Measurements from ENCODE around the gene OR4K1. TPM values are rescaled to one million over a fixed set of nuclear protein-coding genes. Genes with fewer than 3 reads are reported as not detected.
A peak's percentile ranks its signal among the peaks of the same experiment; 100 is the strongest.

OR4K1 gene
- total RNA-seq, 2 experiments from 2014 or later = 0.38 TPM; not detected in 1

DNA sequence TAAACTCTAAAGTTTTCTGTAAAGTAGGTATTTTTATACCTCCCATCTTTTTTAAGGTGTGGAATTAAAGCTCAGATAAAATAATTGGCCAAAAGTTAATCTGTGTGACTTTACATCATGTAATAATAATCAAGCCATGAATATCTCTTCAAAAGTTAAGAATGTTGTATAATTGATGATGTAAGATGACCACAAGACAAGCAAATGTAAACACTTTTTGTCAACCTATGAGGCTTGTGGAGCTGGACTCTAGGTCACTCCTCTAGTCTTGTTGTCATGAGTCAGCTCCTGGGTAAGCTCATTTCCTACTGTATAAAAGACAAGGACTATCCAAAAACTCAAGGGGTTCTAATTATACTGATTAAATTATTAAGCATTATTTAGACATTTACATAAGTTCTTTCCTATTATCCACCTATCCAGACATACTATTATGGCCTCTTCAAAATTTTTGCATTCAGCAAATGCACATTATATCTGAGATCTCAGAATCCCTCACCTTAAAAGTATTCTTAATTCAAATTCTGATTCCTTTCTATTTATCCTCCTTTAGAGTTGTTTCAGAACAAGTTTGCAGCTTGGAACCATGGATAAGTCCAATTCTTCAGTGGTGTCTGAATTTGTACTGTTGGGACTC lies 10.6 kb upstream of the OR4K1 start, which contains the start of gene OR4K5:
OR4K5 (plus strand) TSS at position 587 of the 637 bp plus-strand sequence; CDS start at position 587, 0 bp downstream.
- no peaks in the 10 kb centered on the region for H3K4me1 ChIP-seq (ENCODE audit: insufficient read depth, low read length, poor library complexity, severe bottlenecking)
- H2AFZ ChIP-seq (ENCODE audit: low read length) = no peak within 1 kb of the TSS
- H3K36me3 ChIP-seq (ENCODE audit: insufficient read depth, low read length) = no peaks in the 10 kb centered on the region
- no peak within 1 kb of the TSS for H3K4me2 ChIP-seq (ENCODE audit: low read length)
- no peak within 1 kb of the TSS for H3K27ac ChIP-seq (ENCODE audit: low read depth, low read length, poor library complexity, severe bottlenecking)
- POLR2A ChIA-PET = no interaction called here
- intact Hi-C loops (cut with micrococcal nuclease; ENCODE audit: unreplicated experiment) = no loop called here
- CTCF ChIA-PET (ENCODE audit: unreplicated experiment) = no interaction called here
- TF ChIP-seq, protein P1, sequence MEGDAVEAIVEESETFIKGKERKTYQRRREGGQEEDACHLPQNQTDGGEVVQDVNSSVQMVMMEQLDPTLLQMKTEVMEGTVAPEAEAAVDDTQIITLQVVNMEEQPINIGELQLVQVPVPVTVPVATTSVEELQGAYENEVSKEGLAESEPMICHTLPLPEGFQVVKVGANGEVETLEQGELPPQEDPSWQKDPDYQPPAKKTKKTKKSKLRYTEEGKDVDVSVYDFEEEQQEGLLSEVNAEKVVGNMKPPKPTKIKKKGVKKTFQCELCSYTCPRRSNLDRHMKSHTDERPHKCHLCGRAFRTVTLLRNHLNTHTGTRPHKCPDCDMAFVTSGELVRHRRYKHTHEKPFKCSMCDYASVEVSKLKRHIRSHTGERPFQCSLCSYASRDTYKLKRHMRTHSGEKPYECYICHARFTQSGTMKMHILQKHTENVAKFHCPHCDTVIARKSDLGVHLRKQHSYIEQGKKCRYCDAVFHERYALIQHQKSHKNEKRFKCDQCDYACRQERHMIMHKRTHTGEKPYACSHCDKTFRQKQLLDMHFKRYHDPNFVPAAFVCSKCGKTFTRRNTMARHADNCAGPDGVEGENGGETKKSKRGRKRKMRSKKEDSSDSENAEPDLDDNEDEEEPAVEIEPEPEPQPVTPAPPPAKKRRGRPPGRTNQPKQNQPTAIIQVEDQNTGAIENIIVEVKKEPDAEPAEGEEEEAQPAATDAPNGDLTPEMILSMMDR (conservative IDR thresholded peaks at IDR 0.05; ENCODE audit: low read length) = no peak
- TF ChIP-seq EZH2phosphoT487 (IDR thresholded peaks at IDR 0.05; ENCODE audit: borderline replicate concordance, low read depth, low read length) = no peak
- no peaks in the 10 kb centered on the region for H4K20me1 ChIP-seq (ENCODE audit: insufficient read depth, low read length)
- no peak for DNase-seq (ENCODE audit: low spot score)
- BruUV-seq (replicated peaks) = no TSS peak
- no peak within 1 kb of the TSS for H3K4me3 ChIP-seq (ENCODE audit: low read depth, low read length, poor library complexity, severe bottlenecking)
- no peaks in the 10 kb centered on the region for H3K79me2 ChIP-seq (ENCODE audit: insufficient read depth, low read depth, low read length)
- no peaks in the 10 kb centered on the region for H3K9me2 ChIP-seq (ENCODE audit: insufficient read depth, low read length)
- H3K9me3 ChIP-seq (ENCODE audit: low read length) = no peaks in the 10 kb centered on the region

DNA sequence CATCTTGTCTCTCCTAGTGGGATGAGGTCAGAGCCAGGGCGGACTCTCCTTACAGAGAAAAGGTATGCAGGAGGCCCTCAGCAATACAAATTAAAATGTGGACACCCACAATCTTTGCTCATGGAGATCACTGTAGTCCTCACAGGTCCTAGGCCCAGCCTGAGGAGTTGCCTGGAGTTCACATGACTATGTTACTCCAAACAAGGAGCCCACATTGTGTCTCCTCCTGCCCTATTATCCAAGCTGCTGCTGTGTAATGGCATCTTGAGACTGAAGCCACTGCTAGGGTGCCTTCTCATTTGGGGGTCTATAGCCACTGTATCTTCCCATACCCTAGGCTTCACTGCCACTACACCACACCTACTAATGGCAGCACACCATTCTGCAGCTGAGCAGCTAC lies 11.0 kb downstream of the OR4K1 start:
- no peak for DNase-seq (ENCODE audit: low spot score)
- Histone ChIP-seq H3K36me3 (ENCODE audit: insufficient read depth, low read length) (no peaks in the 10 kb centered on the region), H3K4me1 (ENCODE audit: insufficient read depth, low read length, poor library complexity, severe bottlenecking) (no peaks in the 10 kb centered on the region), H3K4me2 (ENCODE audit: low read length) (no peak overlapping the region), H4K20me1 (ENCODE audit: insufficient read depth, low read length) (no peaks in the 10 kb centered on the region), H2AFZ (ENCODE audit: low read length) (no peak overlapping the region), H3K9me3 (ENCODE audit: low read length) (peaks cover 13% of the 10 kb centered on the region), H3K79me2 (ENCODE audit: insufficient read depth, low read depth, low read length) (no peaks in the 10 kb centered on the region), H3K4me3 (ENCODE audit: low read depth, low read length, poor library complexity, severe bottlenecking) (no peak overlapping the region), H3K27ac (ENCODE audit: low read depth, low read length, poor library complexity, severe bottlenecking) (no peak overlapping the region), H3K9me2 (ENCODE audit: insufficient read depth, low read length) (no peaks in the 10 kb centered on the region)
- BruUV-seq (replicated peaks) = no TSS peak
- POLR2A ChIA-PET = interaction anchor here (1.3 kb wide), 1 partner anchor 26 kb away, joined by 3 read pairs; no protein-coding TSS in a partner anchor
- intact Hi-C loops (cut with micrococcal nuclease; ENCODE audit: unreplicated experiment) = no loop called here
- TF ChIP-seq EZH2phosphoT487 (IDR thresholded peaks at IDR 0.05; ENCODE audit: borderline replicate concordance, low read depth, low read length) = no peak
- TF ChIP-seq, protein P1 (conservative IDR thresholded peaks at IDR 0.05; ENCODE audit: low read length) = no peak
- CTCF ChIA-PET (ENCODE audit: unreplicated experiment) = no interaction called here

DNA sequence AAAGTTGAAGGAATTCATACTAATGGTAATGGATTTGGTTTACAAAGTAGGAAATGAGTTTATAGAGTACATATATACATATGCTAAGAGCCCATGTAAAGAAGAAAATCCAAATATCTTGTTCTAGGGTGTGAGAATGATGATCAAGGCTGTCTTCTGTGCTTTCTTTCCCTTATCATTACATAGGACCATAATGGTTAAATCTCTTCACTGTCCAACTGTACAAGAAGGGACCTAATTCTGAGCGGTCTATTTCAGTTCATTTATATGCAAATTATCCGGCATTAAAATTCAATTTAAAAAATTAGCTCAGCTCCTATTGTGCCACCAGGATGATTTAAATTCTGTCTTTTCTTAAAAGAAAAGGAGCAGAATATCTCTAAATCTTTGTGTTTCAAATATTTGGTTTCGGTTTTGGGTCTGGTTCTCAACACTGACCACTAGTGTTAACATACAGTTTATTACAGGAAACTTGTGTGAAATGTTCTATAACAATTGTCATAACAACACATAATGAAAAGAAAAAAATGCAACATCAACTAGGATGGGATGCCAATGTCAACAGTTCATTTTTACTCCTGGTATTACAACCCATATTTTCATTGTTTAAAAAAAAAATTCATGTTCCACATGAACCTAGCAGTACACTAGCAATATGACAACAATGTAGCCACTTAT lies 16.8 kb downstream of the OR4K1 start:
- no TSS peak for BruUV-seq (replicated peaks)
- Histone ChIP-seq H3K4me3 (ENCODE audit: low read depth, low read length, poor library complexity, severe bottlenecking) (no peak overlapping the region), H3K4me2 (ENCODE audit: low read length) (no peak overlapping the region), H3K9me2 (ENCODE audit: insufficient read depth, low read length) (no peaks in the 10 kb centered on the region), H3K36me3 (ENCODE audit: insufficient read depth, low read length) (no peaks in the 10 kb centered on the region), H3K9me3 (ENCODE audit: low read length) (no peaks in the 10 kb centered on the region), H3K79me2 (ENCODE audit: insufficient read depth, low read depth, low read length) (no peaks in the 10 kb centered on the region), H2AFZ (ENCODE audit: low read length) (no peak overlapping the region), H3K4me1 (ENCODE audit: insufficient read depth, low read length, poor library complexity, severe bottlenecking) (no peaks in the 10 kb centered on the region), H4K20me1 (ENCODE audit: insufficient read depth, low read length) (no peaks in the 10 kb centered on the region), H3K27ac (ENCODE audit: low read depth, low read length, poor library complexity, severe bottlenecking) (no peak overlapping the region)
- intact Hi-C loops (cut with micrococcal nuclease; ENCODE audit: unreplicated experiment) = no loop called here
- no peak for DNase-seq (ENCODE audit: low spot score)
- CTCF ChIA-PET (ENCODE audit: unreplicated experiment) = no interaction called here
- TF ChIP-seq, protein P1 (conservative IDR thresholded peaks at IDR 0.05; ENCODE audit: low read length) = peak; percentile 60
- no peak for TF ChIP-seq EZH2phosphoT487 (IDR thresholded peaks at IDR 0.05; ENCODE audit: borderline replicate concordance, low read depth, low read length)
- POLR2A ChIA-PET = interaction anchor here (1.1 to 1.6 kb wide), 2 partner anchors 14 to 44 kb away, joined by 3 to 4 read pairs; no protein-coding TSS in a partner anchor
